ENCODE data around the gene TMEM176A. TPM values are rescaled to one million over a fixed set of nuclear protein-coding genes. Genes with fewer than 3 reads are reported as not detected.

The TMEM176A gene
- total and polyA plus RNA-seq, 12 donors = 0.78 to 70.9 (median 22.5) TPM

GRCh38 chr7:150850273-150850672, 49.7 kb downstream of the TMEM176A start:
- 72 to 86% (median 81%) methylated on average over 5 of the region's 5 CpGs for WGBS, 4 donors
- TF ChIP-seq POLR2A (IDR thresholded peaks at IDR 0.05) (no peak), CTCF (IDR thresholded peaks at IDR 0.05) (no peak)
- DNase-seq = no peak
- no peak overlapping the region for H3K4me3 ChIP-seq
- intact Hi-C loops (cut with DNase I) = no loop called here
- no peaks in the 10 kb centered on the region for H3K9me3 ChIP-seq (replicated peaks in 1 of 3)
- no peaks in the 10 kb centered on the region for H3K4me1 ChIP-seq (replicated peaks in 1 of 2)
- no peaks in the 10 kb centered on the region for H3K27me3 ChIP-seq
- H3K27ac ChIP-seq = no peak overlapping the region
- no peaks in the 10 kb centered on the region for H3K36me3 ChIP-seq (replicated peaks in 1 of 2)

- no peaks in the 10 kb centered on the region for H3K36me3 ChIP-seq (replicated peaks in 1 of 2)
- H3K27me3 ChIP-seq = no peaks in the 10 kb centered on the region
- DNase-seq = peak in 2 of 7 donors; percentile 2 to 6
- 76 to 84% (median 81%) methylated on average over 19 of the region's 19 CpGs for WGBS, 4 donors
- no peak overlapping the region for H3K4me3 ChIP-seq
- intact Hi-C loops (cut with DNase I) = no loop called here
- peaks cover 0 to 7% of the 10 kb centered on the region in 2 donors for H3K4me1 ChIP-seq (replicated peaks in 1 of 2)
- TF ChIP-seq POLR2A (IDR thresholded peaks at IDR 0.05) = no peak
- no peak for TF ChIP-seq CTCF (IDR thresholded peaks at IDR 0.05)
- H3K9me3 ChIP-seq (replicated peaks in 1 of 3) = no peaks in the 10 kb centered on the region
- H3K27ac ChIP-seq = no peak overlapping the region
Observed at GRCh38 chr7:150851492-150852370, 51.2 kb downstream of the TMEM176A start.

- intact Hi-C loops (cut with DNase I) = no loop called here
- TF ChIP-seq POLR2A (IDR thresholded peaks at IDR 0.05) = no peak
- TF ChIP-seq CTCF (IDR thresholded peaks at IDR 0.05) = no peak
Observed at GRCh38 chr7:150852371-150852905, 51.9 kb downstream of the TMEM176A start, which contains the start of gene AOC1. Gene AOC1, plus strand, starts transcription at chr7:150852517. Its CDS starts 3,954 bp downstream, at chr7:150856471.

More at GRCh38 chr7:150852371-150852905, 51.9 kb downstream of the TMEM176A start, which contains the start of gene AOC1:
- no peaks in the 10 kb centered on the region for H3K27me3 ChIP-seq
- DNase-seq = peak in 2 of 7 donors; percentile 8 to 31
- H3K4me3 ChIP-seq = no peak within 1 kb of the TSS
- H3K9me3 ChIP-seq (replicated peaks in 1 of 3) = no peaks in the 10 kb centered on the region
- no peaks in the 10 kb centered on the region for H3K36me3 ChIP-seq (replicated peaks in 1 of 2)
- H3K27ac ChIP-seq = no peak within 1 kb of the TSS
- WGBS, 4 donors = 68 to 80% (median 74%) methylated on average over 8 of the region's 8 CpGs
- H3K4me1 ChIP-seq (replicated peaks in 1 of 2) = peaks cover 0 to 7% of the 10 kb centered on the region in 2 donors
